Muscle of back (tissue), 11 donors: Measurements from ENCODE around the gene CCDC124. TPM values are rescaled to one million over a fixed set of nuclear protein-coding genes. Genes with fewer than 3 reads are reported as not detected.

Experiments used
- DNase-seq, 3 donors: peaks; one replicate each; pipeline versions ENCODE4 v3.0.0 to v3.0.0-alpha.2; 2013
- polyA plus RNA-seq, 10 donors: library from polyadenylated mRNA; unstranded; fragments of 120-200 nt; gene quantifications; one replicate each; pipeline ENCODE4 v1.2.1, GENCODE V29; 2013; ENCODE audit not compliant: insufficient read length in 10 of 10

CCDC124 gene
- polyA plus RNA-seq, 10 donors = 39.1 to 76.0 (median 46.1) TPM

- DNase-seq = peak in 1 of 3 donors; percentile 28
Observed at GRCh38 chr19:17931532-17932191, 1.2 kb upstream of the CCDC124 start.

GRCh38 chr19:17933414-17934129, 757 bp downstream of the CCDC124 start:
- no peak for DNase-seq

GRCh38 chr19:17936379-17936778, 3.6 kb downstream of the CCDC124 start:
- DNase-seq = no peak

GRCh38 chr19:17937371-17937900, 4.6 kb downstream of the CCDC124 start:
- no peak for DNase-seq

GRCh38 chr19:17938092-17938845, 5.5 kb downstream of the CCDC124 start:
- DNase-seq = peak; percentile 66 to 83 (median 73)

GRCh38 chr19:17942181-17942580, 9.4 kb downstream of the CCDC124 start:
- DNase-seq = no peak

- DNase-seq = no peak
Observed at GRCh38 chr19:17942582-17943273, 9.9 kb downstream of the CCDC124 start.

- DNase-seq = no peak
Observed at GRCh38 chr19:17943274-17944221, 10.7 kb downstream of the CCDC124 start.

GRCh38 chr19:17944301-17944700, 11.5 kb downstream of the CCDC124 start:
- no peak for DNase-seq

- DNase-seq = no peak
Observed at GRCh38 chr19:17946965-17947784, 14.4 kb downstream of the CCDC124 start.

GRCh38 chr19:17947815-17948513, 15.1 kb downstream of the CCDC124 start:
- peak; percentile 95 to 98 (median 97) for DNase-seq

- peak in 1 of 3 donors; percentile 72 for DNase-seq
Observed at GRCh38 chr19:17948514-17948900, 15.7 kb downstream of the CCDC124 start.

GRCh38 chr19:17948931-17949930, 16.4 kb downstream of the CCDC124 start:
- peak in 1 of 3 donors; percentile 69 for DNase-seq

GRCh38 chr19:17949956-17950309, 17.1 kb downstream of the CCDC124 start:
- DNase-seq = no peak

- DNase-seq = peak in 1 of 3 donors; percentile 63
Observed at GRCh38 chr19:17950310-17951156, 17.7 kb downstream of the CCDC124 start.

GRCh38 chr19:17951157-17951989, 18.6 kb downstream of the CCDC124 start:
- DNase-seq = no peak
